ENCODE data around the gene CARD6. TPM values are rescaled to one million over a fixed set of nuclear protein-coding genes. Genes with fewer than 3 reads are reported as not detected.
A peak's percentile ranks its signal among the peaks of the same experiment; 100 is the strongest.

Gene CARD6
- total and polyA plus RNA-seq, 11 donors: 2.2 to 13.0 (median 5.6) TPM

DNA sequence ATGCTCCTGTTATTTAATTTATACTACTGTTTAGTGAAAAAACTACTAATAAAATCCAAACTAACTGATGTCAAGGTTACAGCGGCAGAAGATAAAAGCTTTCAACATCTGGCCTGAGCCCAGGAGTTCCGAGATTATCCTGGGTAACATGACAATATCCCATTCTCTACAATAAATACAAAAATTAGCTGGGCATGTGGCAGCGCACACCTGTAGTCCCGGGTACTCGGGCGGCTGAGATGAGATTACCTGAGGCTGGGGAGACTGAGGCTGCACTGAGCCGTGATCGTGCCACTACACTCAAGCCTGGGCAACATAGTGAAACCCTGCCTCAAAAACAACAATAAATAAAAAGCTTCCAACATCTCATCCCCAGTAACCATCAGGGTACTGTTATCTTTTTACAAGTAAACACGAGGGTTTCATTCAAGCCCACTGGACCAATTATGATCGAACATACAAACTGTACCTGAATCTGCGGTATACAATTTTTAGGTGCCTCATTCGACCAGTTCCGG, 7.4 kb upstream of the CARD6 start:
- 41 to 52% (median 46%) methylated on average over 13 of the region's 13 CpGs for WGBS, 4 donors

DNA sequence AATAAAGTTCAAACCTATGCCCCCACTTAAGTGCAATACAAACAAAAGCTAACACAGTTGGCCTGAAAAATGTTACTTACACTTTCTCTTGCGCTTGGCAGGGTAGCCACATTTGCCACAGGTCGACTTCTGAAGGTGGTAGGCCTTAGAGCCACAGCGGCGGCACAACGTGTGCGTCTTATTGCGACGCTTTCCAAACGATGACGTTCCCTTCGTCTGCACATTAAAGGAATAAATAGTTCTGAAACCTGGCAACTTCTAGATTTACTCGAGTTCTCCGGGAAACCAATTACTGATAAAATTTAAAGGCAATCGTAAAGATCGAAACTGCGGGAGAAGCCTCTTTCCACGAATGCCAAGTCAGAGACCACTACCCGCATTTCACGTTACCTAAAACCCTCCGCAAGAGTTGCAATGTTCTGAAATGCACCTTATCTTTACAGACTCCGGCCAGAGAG, 6.7 kb upstream of the CARD6 start:
- TF ChIP-seq, protein P1, sequence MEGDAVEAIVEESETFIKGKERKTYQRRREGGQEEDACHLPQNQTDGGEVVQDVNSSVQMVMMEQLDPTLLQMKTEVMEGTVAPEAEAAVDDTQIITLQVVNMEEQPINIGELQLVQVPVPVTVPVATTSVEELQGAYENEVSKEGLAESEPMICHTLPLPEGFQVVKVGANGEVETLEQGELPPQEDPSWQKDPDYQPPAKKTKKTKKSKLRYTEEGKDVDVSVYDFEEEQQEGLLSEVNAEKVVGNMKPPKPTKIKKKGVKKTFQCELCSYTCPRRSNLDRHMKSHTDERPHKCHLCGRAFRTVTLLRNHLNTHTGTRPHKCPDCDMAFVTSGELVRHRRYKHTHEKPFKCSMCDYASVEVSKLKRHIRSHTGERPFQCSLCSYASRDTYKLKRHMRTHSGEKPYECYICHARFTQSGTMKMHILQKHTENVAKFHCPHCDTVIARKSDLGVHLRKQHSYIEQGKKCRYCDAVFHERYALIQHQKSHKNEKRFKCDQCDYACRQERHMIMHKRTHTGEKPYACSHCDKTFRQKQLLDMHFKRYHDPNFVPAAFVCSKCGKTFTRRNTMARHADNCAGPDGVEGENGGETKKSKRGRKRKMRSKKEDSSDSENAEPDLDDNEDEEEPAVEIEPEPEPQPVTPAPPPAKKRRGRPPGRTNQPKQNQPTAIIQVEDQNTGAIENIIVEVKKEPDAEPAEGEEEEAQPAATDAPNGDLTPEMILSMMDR (IDR thresholded peaks at IDR 0.05): no peak
- no peak for TF ChIP-seq POLR2A (IDR thresholded peaks at IDR 0.05)
- Histone ChIP-seq H3K27ac (peak overlapping the region; percentile 93 to 99 (median 98)), H3K4me1 (peaks cover 0 to 40% (median 23%) of the 10 kb centered on the region in 12 donors), H3K4me3 (peak overlapping the region; percentile 64 to 82 (median 74)), H3K9me3 (no peaks in the 10 kb centered on the region), H3K36me3 (peaks cover 0 to 49% (median 47%) of the 10 kb centered on the region in 9 donors), H3K27me3 (no peaks in the 10 kb centered on the region)
- no peak for DNase-seq
- 1 to 2% (median 1%) methylated on average over 21 of the region's 21 CpGs for WGBS, 4 donors
- intact Hi-C loops (cut with DNase I): loop anchor here in 7 of 10 donors (2.0 to 10.0 kb wide), 2 partner anchors 80 kb away; partner anchors contain the start of gene TTC33 (in 7 of the 7)
- peak in 1 of 4 donors; percentile 17 for ATAC-seq

More for the DNA sequence above, 7.4 kb upstream of the CARD6 start:
- intact Hi-C loops (cut with DNase I): loop anchor here in 8 of 10 donors (1.0 to 10.0 kb wide), 3 partner anchors 35 to 79 kb away; partner anchors contain the start of genes TTC33 (in 7 of the 8) and PRKAA1 (in 1 of the 8)
- Histone ChIP-seq H3K27ac (peak overlapping the region in 9 of 12 donors; percentile 93 to 99 (median 98)), H3K4me1 (peaks cover 0 to 40% (median 23%) of the 10 kb centered on the region in 12 donors), H3K4me3 (peak overlapping the region; percentile 64 to 82 (median 74)), H3K27me3 (no peaks in the 10 kb centered on the region), H3K9me3 (no peaks in the 10 kb centered on the region), H3K36me3 (peaks cover 0 to 56% (median 53%) of the 10 kb centered on the region in 9 donors)
- TF ChIP-seq, protein P1 (IDR thresholded peaks at IDR 0.05): no peak
- TF ChIP-seq POLR2A (IDR thresholded peaks at IDR 0.05): no peak
- no peak for DNase-seq
- no peak for ATAC-seq

- peak in 1 of 2 donors; percentile 75 for TF ChIP-seq POLR2A (IDR thresholded peaks at IDR 0.05)
- TF ChIP-seq, protein P1 (IDR thresholded peaks at IDR 0.05): no peak
- ATAC-seq (peak; percentile 99 to 100 (median 100)), DNase-seq (peak; percentile 97 to 98 (median 97))
- H3K4me3 ChIP-seq: peak within 1 kb of the TSS; percentile 64 to 82 (median 74)
- no peaks in the 10 kb centered on the region for H3K27me3 ChIP-seq
- WGBS, 4 donors: 1 to 6% (median 3%) methylated on average over 56 to 61 of the region's 61 CpGs
- peak within 1 kb of the TSS; percentile 93 to 99 (median 98) for H3K27ac ChIP-seq
- H3K9me3 ChIP-seq: no peaks in the 10 kb centered on the region
- intact Hi-C loops (cut with DNase I): loop anchor here in 8 of 10 donors (1.0 to 10.0 kb wide), 6 partner anchors 37 to 158 kb away; partner anchors contain the start of genes TTC33 (in 8 of the 8), PRKAA1 (in 1 of the 8) and PTGER4 (in 1 of the 8)
- peaks cover 0 to 43% (median 40%) of the 10 kb centered on the region in 9 donors for H3K36me3 ChIP-seq
- H3K4me1 ChIP-seq: peaks cover 0 to 40% (median 23%) of the 10 kb centered on the region in 12 donors
Observed at GRCh38 chr5:40834849-40835787, 6.0 kb upstream of the CARD6 start, which contains the start of gene RPL37. TSS of gene RPL37 (minus strand) at chr5:40835222. CDS start at chr5:40835185, 37 bp downstream.
